Measurements from ENCODE around the gene NEK9.

DNA sequence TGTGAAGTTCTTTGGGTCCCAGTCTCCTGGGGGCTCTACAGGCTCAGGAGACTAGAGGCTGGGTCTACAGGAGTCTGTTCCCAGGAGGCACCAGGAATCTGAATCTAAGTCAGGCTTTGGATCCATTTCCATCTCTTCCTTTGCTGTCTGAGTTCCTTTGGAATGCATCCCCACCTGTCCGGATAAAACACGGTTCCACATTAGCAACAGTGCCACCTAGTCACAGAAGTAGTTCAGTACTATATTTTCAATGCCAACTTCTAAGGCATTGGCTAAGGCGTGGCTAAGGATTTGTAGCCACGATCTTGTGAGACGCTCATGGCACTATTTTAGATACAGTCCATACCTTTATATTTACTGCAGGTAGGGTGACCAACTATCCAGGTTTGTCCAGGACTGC lies 42.3 kb downstream of the NEK9 start:
- TF ChIP-seq EZH2 (IDR thresholded peaks at IDR 0.05; ENCODE audit: insufficient read depth, poor library complexity, severe bottlenecking) (no peak), EZH2phosphoT487 (IDR thresholded peaks at IDR 0.05; ENCODE audit: insufficient read depth, low read depth) (no peak)

Measured in GM23248 (cell line).